ENCODE data around the gene CPED1. TPM values are rescaled to one million over a fixed set of nuclear protein-coding genes. Genes with fewer than 3 reads are reported as not detected.

Gene CPED1
- total and polyA plus RNA-seq, 2 experiments from 2014 or later = 0.17 to 0.47 TPM

DNA sequence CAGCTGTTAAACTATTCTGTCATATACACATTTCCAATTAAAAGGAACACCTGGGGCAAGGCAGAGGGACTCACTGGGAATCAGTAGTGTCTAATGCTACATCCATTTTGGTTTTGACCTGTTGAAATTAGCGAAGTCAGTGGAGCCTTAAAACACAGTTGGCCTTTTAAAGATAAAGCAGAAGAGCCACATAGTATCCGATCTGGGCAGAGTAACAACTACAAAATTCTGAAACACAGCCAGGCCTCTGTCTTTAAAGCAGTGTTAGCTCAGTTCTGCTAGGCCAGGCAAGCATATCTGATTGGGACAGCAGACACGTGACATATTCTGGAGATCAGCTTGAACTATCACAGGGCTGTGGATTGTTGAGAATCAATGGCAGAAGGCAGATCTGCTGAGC lies 222.7 kb downstream of the CPED1 start:
- no peak overlapping the region for H3K4me3 Mint-ChIP-seq

DNA sequence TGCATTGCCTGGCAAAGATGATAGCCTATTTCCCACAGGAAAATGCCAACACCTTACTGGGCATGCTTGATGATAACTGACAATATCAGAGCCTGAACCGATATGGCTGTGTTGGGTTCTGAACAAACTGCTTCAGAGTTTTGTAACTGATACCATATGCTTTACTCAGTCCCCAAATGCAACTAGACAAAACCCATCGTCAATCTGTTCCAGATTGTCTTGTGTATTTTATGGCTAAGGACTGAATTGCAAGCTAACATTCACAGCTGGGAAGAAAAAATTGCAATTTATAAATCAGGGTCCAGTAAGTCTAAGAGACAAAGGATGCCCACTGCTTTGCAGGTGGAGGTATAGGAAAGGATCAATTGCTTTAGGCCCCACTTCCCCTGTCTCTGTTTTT lies 223.5 kb downstream of the CPED1 start:
- H3F3A ChIP-seq (replicated peaks; ENCODE audit: low read depth) = no peaks in the 10 kb centered on the region
- H3K36me3 Mint-ChIP-seq (ENCODE audit: low read depth) = no peaks in the 10 kb centered on the region
- no peak overlapping the region for H3K27ac ChIP-seq (ENCODE audit: low read depth)
- no peaks in the 10 kb centered on the region for H4K20me1 ChIP-seq (replicated peaks; ENCODE audit: insufficient read depth)
- ATAC-seq (no peak), DNase-seq (ENCODE audit: low spot score) (no peak)
- H3K4me2 ChIP-seq = no peak overlapping the region
- no peak overlapping the region for H2AFZ ChIP-seq
- no peak overlapping the region for H3K27ac Mint-ChIP-seq
- no peak overlapping the region for H3K4me3 ChIP-seq
- H3K9me3 Mint-ChIP-seq = no peaks in the 10 kb centered on the region
- no peaks in the 10 kb centered on the region for H3K27me3 ChIP-seq (ENCODE audit: insufficient read depth)
- H3K27me3 Mint-ChIP-seq (ENCODE audit: insufficient read depth, low read depth, poor library complexity) = no peaks in the 10 kb centered on the region
- H3K36me3 ChIP-seq (ENCODE audit: insufficient read depth) = no peaks in the 10 kb centered on the region
- TF ChIP-seq EZH2phosphoT487 (IDR thresholded peaks at IDR 0.05; ENCODE audit: unreplicated experiment) = no peak
- TF ChIP-seq STAT1 (IDR thresholded peaks at IDR 0.05; ENCODE audit: unreplicated experiment) = no peak
- no peak for TF ChIP-seq JUNB (IDR thresholded peaks at IDR 0.05; ENCODE audit: unreplicated experiment)
- TF ChIP-seq ZNF331 (CRISPR knock-in tag; IDR thresholded peaks at IDR 0.05; ENCODE audit: low read depth) = no peak
- TF ChIP-seq EZH2 (IDR thresholded peaks at IDR 0.05; ENCODE audit: low read depth, unreplicated experiment) = no peak
- no peak for TF ChIP-seq ZNF114 (CRISPR knock-in tag; IDR thresholded peaks at IDR 0.05)
- H3K79me2 ChIP-seq (replicated peaks; ENCODE audit: insufficient read depth) = no peaks in the 10 kb centered on the region
- no peak overlapping the region for H3K4me3 Mint-ChIP-seq
- H3K9me2 ChIP-seq (ENCODE audit: insufficient read depth) = no peaks in the 10 kb centered on the region
- H3K4me1 Mint-ChIP-seq = no peaks in the 10 kb centered on the region
- H3K4me1 ChIP-seq (ENCODE audit: insufficient read depth) = no peaks in the 10 kb centered on the region

More for the DNA sequence above, 222.7 kb downstream of the CPED1 start:
- Mint-ChIP-seq H3K4me1 (no peaks in the 10 kb centered on the region), H3K27ac (no peak overlapping the region), H3K9me3 (no peaks in the 10 kb centered on the region), H3K27me3 (ENCODE audit: insufficient read depth, low read depth, poor library complexity) (no peaks in the 10 kb centered on the region), H3K36me3 (ENCODE audit: low read depth) (no peaks in the 10 kb centered on the region)
- Histone ChIP-seq H3K36me3 (ENCODE audit: insufficient read depth) (no peaks in the 10 kb centered on the region), H4K20me1 (replicated peaks; ENCODE audit: insufficient read depth) (no peaks in the 10 kb centered on the region), H3K4me1 (ENCODE audit: insufficient read depth) (no peaks in the 10 kb centered on the region), H3K27me3 (ENCODE audit: insufficient read depth) (no peaks in the 10 kb centered on the region), H3F3A (replicated peaks; ENCODE audit: low read depth) (no peaks in the 10 kb centered on the region), H3K4me3 (no peak overlapping the region), H2AFZ (no peak overlapping the region), H3K9me2 (ENCODE audit: insufficient read depth) (no peaks in the 10 kb centered on the region), H3K79me2 (replicated peaks; ENCODE audit: insufficient read depth) (no peaks in the 10 kb centered on the region), H3K4me2 (no peak overlapping the region), H3K27ac (ENCODE audit: low read depth) (no peak overlapping the region)
- TF ChIP-seq POLR2AphosphoS5 (IDR thresholded peaks at IDR 0.05; ENCODE audit: low read depth) = no peak
- TF ChIP-seq JUNB (IDR thresholded peaks at IDR 0.05; ENCODE audit: unreplicated experiment) = no peak
- no peak for DNase-seq (ENCODE audit: low spot score)
- no peak for ATAC-seq

DNA sequence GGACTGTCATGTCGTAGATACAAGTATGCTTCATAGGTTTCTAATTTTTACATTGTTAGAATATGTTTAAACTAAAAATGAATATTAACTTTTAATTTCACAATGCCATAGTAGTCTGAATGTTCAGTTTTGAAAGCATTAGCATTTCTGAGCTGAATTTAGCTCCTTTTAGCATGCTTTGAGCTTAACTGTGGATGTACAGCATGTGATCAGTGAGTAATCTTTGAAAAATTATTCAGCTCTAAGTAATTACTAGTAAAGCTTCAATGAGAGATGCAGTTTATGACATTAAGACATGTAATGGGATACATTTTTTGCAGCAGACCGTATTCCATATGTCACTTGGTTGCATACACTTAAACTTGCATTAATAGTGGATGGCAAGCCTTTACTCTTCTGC lies 226.1 kb downstream of the CPED1 start:
- no peak for ATAC-seq

More for the DNA sequence above, 226.1 kb downstream of the CPED1 start:
- no peak for DNase-seq (ENCODE audit: low spot score)
- H3K4me3 Mint-ChIP-seq = no peak overlapping the region
- Histone ChIP-seq H3K27me3 (ENCODE audit: insufficient read depth) (no peaks in the 10 kb centered on the region), H2AFZ (no peak overlapping the region), H3K27ac (ENCODE audit: low read depth) (no peak overlapping the region), H3K36me3 (ENCODE audit: insufficient read depth) (no peaks in the 10 kb centered on the region), H3K4me1 (ENCODE audit: insufficient read depth) (no peaks in the 10 kb centered on the region), H3K4me3 (no peak overlapping the region), H4K20me1 (replicated peaks; ENCODE audit: insufficient read depth) (no peaks in the 10 kb centered on the region), H3K4me2 (no peak overlapping the region), H3K79me2 (replicated peaks; ENCODE audit: insufficient read depth) (no peaks in the 10 kb centered on the region), H3K9me2 (ENCODE audit: insufficient read depth) (no peaks in the 10 kb centered on the region), H3F3A (replicated peaks; ENCODE audit: low read depth) (no peaks in the 10 kb centered on the region)
- TF ChIP-seq, protein P1, sequence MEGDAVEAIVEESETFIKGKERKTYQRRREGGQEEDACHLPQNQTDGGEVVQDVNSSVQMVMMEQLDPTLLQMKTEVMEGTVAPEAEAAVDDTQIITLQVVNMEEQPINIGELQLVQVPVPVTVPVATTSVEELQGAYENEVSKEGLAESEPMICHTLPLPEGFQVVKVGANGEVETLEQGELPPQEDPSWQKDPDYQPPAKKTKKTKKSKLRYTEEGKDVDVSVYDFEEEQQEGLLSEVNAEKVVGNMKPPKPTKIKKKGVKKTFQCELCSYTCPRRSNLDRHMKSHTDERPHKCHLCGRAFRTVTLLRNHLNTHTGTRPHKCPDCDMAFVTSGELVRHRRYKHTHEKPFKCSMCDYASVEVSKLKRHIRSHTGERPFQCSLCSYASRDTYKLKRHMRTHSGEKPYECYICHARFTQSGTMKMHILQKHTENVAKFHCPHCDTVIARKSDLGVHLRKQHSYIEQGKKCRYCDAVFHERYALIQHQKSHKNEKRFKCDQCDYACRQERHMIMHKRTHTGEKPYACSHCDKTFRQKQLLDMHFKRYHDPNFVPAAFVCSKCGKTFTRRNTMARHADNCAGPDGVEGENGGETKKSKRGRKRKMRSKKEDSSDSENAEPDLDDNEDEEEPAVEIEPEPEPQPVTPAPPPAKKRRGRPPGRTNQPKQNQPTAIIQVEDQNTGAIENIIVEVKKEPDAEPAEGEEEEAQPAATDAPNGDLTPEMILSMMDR (conservative IDR thresholded peaks at IDR 0.05; ENCODE audit: low read depth in 2 of 2) = no peak
- TF ChIP-seq CREB1 (CRISPR knock-in tag; IDR thresholded peaks at IDR 0.05; ENCODE audit: low read depth) = no peak
- TF ChIP-seq EZH2 (IDR thresholded peaks at IDR 0.05; ENCODE audit: low read depth, unreplicated experiment) = no peak
- no peak for TF ChIP-seq STAT1 (IDR thresholded peaks at IDR 0.05; ENCODE audit: unreplicated experiment)
- no peak for TF ChIP-seq POLR2AphosphoS5 (IDR thresholded peaks at IDR 0.05; ENCODE audit: low read depth)
- TF ChIP-seq, protein P2, sequence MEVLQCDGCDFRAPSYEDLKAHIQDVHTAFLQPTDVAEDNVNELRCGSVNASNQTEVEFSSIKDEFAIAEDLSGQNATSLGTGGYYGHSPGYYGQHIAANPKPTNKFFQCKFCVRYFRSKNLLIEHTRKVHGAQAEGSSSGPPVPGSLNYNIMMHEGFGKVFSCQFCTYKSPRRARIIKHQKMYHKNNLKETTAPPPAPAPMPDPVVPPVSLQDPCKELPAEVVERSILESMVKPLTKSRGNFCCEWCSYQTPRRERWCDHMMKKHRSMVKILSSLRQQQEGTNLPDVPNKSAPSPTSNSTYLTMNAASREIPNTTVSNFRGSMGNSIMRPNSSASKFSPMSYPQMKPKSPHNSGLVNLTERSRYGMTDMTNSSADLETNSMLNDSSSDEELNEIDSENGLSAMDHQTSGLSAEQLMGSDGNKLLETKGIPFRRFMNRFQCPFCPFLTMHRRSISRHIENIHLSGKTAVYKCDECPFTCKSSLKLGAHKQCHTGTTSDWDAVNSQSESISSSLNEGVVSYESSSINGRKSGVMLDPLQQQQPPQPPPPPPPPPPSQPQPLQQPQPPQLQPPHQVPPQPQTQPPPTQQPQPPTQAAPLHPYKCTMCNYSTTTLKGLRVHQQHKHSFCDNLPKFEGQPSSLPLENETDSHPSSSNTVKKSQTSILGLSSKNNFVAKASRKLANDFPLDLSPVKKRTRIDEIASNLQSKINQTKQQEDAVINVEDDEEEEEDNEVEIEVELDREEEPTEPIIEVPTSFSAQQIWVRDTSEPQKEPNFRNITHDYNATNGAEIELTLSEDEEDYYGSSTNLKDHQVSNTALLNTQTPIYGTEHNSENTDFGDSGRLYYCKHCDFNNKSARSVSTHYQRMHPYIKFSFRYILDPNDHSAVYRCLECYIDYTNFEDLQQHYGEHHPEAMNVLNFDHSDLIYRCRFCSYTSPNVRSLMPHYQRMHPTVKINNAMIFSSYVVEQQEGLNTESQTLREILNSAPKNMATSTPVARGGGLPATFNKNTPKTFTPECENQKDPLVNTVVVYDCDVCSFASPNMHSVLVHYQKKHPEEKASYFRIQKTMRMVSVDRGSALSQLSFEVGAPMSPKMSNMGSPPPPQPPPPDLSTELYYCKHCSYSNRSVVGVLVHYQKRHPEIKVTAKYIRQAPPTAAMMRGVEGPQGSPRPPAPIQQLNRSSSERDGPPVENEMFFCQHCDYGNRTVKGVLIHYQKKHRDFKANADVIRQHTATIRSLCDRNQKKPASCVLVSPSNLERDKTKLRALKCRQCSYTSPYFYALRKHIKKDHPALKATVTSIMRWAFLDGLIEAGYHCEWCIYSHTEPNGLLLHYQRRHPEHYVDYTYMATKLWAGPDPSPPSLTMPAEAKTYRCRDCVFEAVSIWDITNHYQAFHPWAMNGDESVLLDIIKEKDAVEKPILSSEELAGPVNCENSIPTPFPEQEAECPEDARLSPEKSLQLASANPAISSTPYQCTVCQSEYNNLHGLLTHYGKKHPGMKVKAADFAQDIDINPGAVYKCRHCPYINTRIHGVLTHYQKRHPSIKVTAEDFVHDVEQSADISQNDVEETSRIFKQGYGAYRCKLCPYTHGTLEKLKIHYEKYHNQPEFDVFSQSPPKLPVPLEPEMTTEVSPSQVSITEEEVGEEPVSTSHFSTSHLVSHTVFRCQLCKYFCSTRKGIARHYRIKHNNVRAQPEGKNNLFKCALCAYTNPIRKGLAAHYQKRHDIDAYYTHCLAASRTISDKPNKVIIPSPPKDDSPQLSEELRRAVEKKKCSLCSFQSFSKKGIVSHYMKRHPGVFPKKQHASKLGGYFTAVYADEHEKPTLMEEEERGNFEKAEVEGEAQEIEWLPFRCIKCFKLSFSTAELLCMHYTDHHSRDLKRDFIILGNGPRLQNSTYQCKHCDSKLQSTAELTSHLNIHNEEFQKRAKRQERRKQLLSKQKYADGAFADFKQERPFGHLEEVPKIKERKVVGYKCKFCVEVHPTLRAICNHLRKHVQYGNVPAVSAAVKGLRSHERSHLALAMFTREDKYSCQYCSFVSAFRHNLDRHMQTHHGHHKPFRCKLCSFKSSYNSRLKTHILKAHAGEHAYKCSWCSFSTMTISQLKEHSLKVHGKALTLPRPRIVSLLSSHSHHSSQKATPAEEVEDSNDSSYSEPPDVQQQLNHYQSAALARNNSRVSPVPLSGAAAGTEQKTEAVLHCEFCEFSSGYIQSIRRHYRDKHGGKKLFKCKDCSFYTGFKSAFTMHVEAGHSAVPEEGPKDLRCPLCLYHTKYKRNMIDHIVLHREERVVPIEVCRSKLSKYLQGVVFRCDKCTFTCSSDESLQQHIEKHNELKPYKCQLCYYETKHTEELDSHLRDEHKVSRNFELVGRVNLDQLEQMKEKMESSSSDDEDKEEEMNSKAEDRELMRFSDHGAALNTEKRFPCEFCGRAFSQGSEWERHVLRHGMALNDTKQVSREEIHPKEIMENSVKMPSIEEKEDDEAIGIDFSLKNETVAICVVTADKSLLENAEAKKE (CRISPR knock-in tag; IDR thresholded peaks at IDR 0.05) = no peak
- no peaks in the 10 kb centered on the region for H3K4me1 Mint-ChIP-seq
- H3K9me3 Mint-ChIP-seq = no peaks in the 10 kb centered on the region
- no peaks in the 10 kb centered on the region for H3K36me3 Mint-ChIP-seq (ENCODE audit: low read depth)
- no peaks in the 10 kb centered on the region for H3K27me3 Mint-ChIP-seq (ENCODE audit: insufficient read depth, low read depth, poor library complexity)
- no peak overlapping the region for H3K27ac Mint-ChIP-seq

All from GM23338 (cell line).